ENCODE measurements around the gene SESN3.

- TF ChIP-seq POLR2AphosphoS5 (IDR thresholded peaks at IDR 0.05; ENCODE audit: low read depth, low read length) (no peak), POLR2A (IDR thresholded peaks at IDR 0.05; ENCODE audit: low read depth, low read length) (no peak), TAF1 (IDR thresholded peaks at IDR 0.05; ENCODE audit: low read depth, low read length) (no peak)
Measured at GRCh38 chr11:95154514-95154913, 76.5 kb downstream of the SESN3 start.

All from GM12891 (cell line).